GM15510 (cell line): ENCODE results near the gene CADPS2.

ENCODE experiments used
- POLR2A ChIP-seq: IDR thresholded peaks from 3 replicates; pipeline ENCODE4 v1.6.1; 2011; ENCODE audit warnings: borderline replicate concordance; ENCODE audit not compliant: insufficient read length; ENCODE audit errors: extremely low read depth

The CADPS2 gene

GRCh38 chr7:122672536-122672935, 213.7 kb downstream of the CADPS2 start:
- TF ChIP-seq POLR2A, result no peak

- TF ChIP-seq POLR2A, result no peak
These were observed 222.5 kb downstream of the CADPS2 start for GRCh38 chr7:122663733-122664132.

GRCh38 chr7:122658856-122659255, 227.4 kb downstream of the CADPS2 start:
- no peak for TF ChIP-seq POLR2A

- no peak for TF ChIP-seq POLR2A
These were observed 232.6 kb downstream of the CADPS2 start for GRCh38 chr7:122653685-122654084.

- TF ChIP-seq POLR2A, result no peak
These were observed 233.4 kb downstream of the CADPS2 start for GRCh38 chr7:122652876-122653275.

GRCh38 chr7:122651451-122651850, 234.8 kb downstream of the CADPS2 start:
- TF ChIP-seq POLR2A, result no peak

- no peak for TF ChIP-seq POLR2A
These were observed 243.0 kb downstream of the CADPS2 start for GRCh38 chr7:122643250-122643649.

GRCh38 chr7:122638459-122638858, 247.8 kb downstream of the CADPS2 start:
- TF ChIP-seq POLR2A, result no peak

- TF ChIP-seq POLR2A, result no peak
These were observed 248.5 kb downstream of the CADPS2 start for GRCh38 chr7:122637784-122638183.

GRCh38 chr7:122633472-122633871, 252.8 kb downstream of the CADPS2 start:
- TF ChIP-seq POLR2A, result no peak

GRCh38 chr7:122632238-122632637, 254.0 kb downstream of the CADPS2 start:
- no peak for TF ChIP-seq POLR2A

GRCh38 chr7:122629412-122629953, 256.8 kb downstream of the CADPS2 start:
- no peak for TF ChIP-seq POLR2A

- no peak for TF ChIP-seq POLR2A
These were observed 257.4 kb downstream of the CADPS2 start for GRCh38 chr7:122628651-122629411.

- TF ChIP-seq POLR2A, result no peak
These were observed 259.5 kb downstream of the CADPS2 start for GRCh38 chr7:122626785-122627184.

- TF ChIP-seq POLR2A, result no peak
These were observed 263.6 kb downstream of the CADPS2 start for GRCh38 chr7:122622682-122623081.

- no peak for TF ChIP-seq POLR2A
These were observed 266.6 kb downstream of the CADPS2 start for GRCh38 chr7:122619664-122620063.

- TF ChIP-seq POLR2A, result no peak
These were observed 267.6 kb downstream of the CADPS2 start for GRCh38 chr7:122618585-122619189.

GRCh38 chr7:122616951-122617350, 269.3 kb downstream of the CADPS2 start:
- TF ChIP-seq POLR2A, result no peak
